ENCODE data around the gene COPG2.
"Not testable (repeated sequence)": the region's sequence is repeated elsewhere in the genome, so short reads cannot be mapped to it uniquely, and the experiment has no call there.

COPG2 gene

DNA sequence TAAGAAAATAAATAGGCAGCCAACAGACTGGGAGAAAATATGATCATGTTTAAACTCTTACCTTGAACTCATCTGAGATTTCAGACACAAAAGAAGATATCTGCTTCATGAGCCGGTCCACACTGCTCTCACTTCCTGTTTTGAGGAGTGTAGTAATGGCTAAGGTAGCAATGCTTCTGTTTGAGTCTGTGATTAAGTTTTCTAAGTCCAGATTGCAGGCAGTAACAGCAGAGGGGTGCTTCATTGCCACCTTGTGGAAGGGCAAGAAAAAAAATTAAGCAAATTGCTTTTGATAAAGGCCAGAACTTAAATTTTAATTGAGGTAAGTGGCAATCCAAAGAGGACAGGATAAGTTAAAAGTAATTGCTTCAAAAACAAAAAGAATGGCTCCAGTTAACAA is 107.6 kb downstream of the COPG2 start:
- no peak for DNase-seq (ENCODE audit: low spot score)

DNA sequence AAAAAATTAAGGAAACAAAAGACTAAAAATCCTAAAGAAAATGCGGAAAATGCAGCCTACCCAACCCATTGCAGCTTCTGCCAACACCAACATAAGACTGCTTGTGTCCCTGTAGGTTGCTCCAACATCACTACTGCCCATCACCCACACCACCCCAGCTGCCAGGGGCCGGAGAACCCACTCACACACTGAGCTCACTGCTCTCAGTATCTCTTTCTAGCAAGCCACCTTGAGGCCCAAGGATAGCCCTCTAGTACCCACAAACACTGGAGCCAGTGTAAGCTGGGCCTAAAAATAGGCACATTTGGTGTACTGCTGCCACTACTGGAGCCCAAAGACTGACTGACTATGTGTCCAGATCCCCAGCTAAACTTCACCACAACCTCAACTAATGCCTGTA is 109.4 kb downstream of the COPG2 start:
- DNase-seq (ENCODE audit: low spot score) = no peak

DNA sequence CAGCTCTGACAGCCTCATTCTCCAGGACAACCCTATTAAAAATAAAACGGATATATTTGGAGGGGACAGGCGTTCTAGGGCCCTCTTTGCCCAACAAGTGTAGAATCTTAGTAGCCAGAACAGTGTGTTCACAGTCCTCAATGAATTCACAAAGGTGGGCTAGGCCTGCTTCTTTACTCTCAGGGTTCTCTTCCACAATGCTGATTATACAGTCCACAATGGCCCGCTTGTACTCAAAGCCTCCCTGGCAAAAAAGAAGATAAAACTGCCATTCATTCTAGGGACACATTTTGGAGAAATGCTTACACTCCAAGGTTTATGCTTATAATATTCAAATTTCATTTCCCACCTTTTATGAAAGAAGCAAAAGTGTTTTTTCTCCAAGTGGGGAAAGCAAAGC is 114.1 kb downstream of the COPG2 start:
- DNase-seq (ENCODE audit: low spot score) = no peak

DNA sequence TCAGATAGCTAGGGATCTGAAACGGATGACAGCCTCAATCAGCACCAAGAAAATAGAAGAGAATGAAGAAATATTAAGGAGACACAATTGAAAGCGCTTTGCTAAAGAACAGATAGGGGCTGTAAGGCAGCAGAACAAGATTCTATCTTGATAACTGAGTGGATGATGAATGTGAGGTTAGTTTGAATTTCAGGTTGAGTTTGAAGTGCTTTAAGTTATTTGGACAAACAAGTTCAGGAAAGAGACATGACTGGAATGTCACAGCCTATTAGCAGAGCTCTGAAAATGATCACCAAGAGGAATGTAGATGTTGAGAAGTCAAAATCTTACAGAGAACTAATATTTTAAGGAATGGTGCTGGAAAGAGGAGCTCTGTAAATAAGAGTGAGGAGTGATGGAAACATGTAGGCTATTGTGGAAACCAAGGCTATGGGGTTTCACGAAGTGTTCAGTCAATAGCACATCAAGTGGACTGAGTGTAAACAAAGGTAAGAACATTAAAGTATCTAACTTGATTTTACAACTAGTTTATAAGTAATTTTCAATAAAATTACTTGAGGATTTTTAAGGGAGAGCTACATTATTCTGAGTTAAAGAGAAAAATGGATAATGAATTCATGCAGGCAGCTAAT is 115.0 kb downstream of the COPG2 start:
- no peak for DNase-seq (ENCODE audit: low spot score)

DNA sequence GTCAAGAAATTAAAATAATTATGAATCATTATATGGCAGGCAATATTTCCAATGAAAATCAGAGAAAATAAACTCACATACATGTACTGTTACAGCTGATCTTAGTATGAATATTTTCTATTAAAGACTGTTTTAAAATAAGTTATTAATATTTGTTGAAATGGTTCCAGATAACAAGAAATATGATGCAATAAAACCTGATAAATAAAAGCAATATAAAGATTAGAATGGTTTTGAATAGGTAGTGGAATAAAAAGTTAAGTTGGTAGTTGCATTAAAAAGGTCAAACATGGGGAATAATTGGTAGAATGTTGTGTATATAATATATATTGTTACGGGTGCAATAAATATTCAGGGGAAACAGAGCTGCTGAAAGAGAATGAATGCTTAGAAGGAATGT is 124.2 kb downstream of the COPG2 start:
- no peak for DNase-seq (ENCODE audit: low spot score)

DNA sequence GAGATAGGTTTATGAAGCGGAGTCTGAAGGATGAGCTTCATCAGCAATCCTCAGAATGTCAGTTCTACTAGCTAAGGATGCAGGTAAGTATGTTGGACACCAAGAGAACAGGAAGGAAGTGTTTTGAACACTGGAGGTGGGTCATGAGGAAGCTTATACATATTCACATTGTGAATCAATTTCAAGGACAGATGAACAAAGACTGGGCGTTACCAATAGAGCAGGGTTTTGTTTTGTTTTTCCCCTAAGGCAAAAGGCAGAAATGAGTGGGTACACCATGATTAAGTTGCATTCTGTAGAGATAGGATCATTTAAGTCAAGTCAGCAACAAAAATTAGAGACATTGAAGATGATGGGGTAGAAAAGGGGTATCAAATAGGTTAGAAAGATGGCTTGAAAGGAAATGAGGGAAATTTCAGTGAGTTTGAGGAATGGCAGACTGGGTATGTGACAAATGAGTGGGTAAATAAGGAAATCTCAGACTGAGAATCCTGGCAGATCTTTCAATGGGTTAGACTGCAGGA is 125.0 kb downstream of the COPG2 start:
- DNase-seq (ENCODE audit: low spot score) = no peak

DNA sequence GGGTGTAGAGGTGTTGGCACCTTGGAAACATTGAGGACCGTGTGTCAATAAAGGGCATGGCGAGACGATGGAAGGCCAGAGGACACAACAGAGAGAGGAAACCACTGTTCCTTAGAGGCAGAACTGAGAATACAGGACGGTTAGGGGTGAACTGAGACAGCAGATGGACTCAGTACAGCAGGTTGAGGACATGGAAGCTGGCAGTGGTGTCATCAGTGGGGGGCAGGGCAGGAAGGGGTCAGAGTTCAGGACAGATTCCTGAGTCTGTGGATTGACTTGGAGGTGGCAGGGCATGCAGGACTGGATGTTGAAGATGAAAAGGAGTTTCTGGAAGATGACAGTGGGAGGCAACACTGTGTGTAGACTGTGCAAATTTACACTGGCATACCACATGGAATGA is 126.3 kb downstream of the COPG2 start:
- DNase-seq (ENCODE audit: low spot score) = not testable (repeated sequence)

DNA sequence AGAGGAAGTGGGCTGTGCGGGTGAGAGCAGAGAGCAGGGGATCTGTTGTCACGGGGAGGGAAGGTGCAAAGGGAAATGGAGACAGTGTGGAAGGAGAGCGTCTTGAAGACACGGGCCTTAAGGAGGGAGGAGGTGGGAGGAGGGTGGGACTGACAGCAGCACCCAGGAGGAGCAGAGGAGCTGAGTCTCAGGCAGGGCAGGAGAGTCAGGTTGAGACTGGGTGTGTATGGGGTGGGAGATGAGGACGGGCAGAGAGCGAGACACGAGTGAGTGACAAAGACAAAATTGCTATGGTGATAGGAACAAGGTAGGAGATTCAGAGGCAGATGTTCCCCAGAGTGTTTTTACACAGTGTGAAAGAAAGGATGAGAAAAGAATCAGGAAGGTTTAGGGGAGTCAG is 127.3 kb downstream of the COPG2 start:
- not testable (repeated sequence) for DNase-seq (ENCODE audit: low spot score)

DNA sequence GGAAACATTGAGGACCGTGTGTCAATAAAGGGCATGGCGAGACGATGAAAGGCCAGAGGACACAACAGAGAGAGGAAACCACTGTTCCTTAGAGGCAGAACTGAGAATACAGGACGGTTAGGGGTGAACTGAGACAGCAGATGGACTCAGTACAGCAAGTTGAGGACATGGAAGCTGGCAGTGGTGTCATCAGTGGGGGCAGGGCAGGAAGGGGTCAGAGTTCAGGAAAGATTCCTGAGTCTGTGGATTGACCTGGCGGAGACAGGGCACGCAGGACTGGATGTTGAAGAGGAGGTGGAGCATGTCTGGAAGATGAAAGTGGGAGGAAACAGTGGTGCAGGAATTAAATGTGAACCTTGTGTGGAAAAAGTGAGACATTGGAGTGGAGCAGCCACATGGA is 130.7 kb downstream of the COPG2 start:
- DNase-seq (ENCODE audit: low spot score) = not testable (repeated sequence)

DNA sequence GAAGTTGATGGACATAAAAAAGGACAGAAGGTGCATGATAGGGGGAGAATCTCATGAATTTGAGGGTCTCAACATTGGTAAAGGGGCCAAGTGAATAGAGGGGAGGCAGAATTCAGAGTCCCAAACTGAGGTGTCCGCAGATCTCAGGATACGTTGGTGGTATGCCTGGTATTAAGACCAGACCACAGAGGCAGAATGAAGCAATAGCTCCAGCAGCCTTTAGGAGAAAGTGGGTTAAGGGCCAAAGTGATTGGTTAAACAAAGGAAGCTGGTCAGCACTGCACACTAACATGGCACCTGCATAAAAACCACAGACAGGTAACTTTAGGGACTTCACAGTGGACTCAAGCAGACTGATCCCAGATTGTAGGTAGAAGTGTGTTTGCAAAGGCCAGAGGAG is 139.1 kb downstream of the COPG2 start:
- DNase-seq (ENCODE audit: low spot score) = no peak

DNA sequence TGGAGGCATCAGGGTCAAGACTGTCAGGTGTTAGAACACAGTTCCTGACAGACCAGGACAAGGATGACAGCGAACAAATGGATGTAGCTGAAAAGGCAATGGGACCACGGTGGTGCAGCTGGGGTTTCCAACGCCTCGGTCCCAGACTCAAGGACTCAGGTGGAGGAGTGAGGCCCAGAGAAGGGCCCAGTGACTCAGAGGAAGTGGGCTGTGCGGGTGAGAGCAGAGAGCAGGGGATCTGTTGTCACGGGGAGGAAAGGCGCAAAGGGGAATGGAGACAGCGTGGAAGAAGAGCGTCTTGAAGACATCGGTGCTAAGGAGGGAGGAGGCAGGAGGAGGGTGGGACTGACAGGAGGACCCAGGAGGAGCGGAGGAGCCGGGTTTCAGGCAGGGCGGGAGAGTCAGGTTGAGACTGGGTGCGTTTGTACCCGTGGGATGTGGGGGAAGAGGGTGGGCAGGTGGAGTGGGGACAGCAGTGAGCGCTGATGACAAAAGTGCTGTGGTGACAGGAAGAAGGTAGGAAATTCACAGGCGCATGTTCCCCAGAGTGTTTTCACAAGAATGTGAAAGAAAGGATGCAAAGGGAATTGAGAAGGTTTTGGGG is 140.7 kb downstream of the COPG2 start:
- DNase-seq (ENCODE audit: low spot score) = not testable (repeated sequence)

DNA sequence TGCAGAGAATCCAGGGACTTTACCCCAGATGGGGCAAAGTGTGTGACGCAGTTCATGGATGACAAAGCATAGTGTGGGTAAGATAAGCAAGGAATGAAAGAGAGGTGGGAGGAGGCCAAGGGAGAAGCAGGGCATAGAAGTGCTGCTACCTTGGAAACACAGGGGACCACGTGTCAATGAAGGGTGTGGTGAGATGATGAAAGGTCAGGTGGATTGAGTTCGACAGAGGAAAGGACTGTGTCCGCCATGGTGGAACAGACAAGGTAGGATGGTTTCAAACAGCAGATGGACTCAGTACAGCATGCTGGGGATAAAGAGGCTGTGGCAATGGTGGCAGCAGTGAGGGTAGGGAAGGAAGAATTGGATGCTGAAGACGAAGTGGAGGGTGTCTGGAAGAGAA is 143.9 kb downstream of the COPG2 start:
- DNase-seq (ENCODE audit: low spot score) = no peak

DNA sequence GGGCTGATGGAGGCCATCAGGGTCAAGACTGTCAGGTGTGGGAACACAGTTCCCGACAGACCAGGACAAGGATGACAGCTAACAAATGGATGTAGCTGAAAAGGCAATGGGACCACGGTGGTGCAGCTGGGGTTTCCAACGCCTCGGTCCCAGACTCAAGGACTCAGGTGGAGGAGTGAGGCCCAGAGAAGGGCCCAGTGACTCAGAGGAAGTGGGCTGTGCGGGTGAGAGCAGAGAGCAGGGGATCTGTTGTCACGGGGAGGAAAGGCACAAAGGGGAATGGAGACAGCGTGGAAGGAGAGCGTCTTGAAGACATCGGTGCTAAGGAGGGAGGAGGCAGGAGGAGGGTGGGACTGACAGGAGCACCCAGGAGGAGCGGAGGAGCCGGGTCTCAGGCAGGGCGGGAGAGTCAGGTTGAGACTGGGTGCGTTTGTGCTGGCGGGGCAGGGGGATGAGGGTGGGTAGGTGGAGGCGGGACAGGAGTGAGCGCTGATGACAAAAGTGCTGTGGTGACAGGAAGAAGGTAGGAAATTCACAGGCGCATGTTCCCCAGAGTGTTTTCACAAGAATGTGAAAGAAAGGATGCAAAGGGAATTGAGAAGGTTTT is 144.9 kb downstream of the COPG2 start:
- DNase-seq (ENCODE audit: low spot score) = not testable (repeated sequence)

DNA sequence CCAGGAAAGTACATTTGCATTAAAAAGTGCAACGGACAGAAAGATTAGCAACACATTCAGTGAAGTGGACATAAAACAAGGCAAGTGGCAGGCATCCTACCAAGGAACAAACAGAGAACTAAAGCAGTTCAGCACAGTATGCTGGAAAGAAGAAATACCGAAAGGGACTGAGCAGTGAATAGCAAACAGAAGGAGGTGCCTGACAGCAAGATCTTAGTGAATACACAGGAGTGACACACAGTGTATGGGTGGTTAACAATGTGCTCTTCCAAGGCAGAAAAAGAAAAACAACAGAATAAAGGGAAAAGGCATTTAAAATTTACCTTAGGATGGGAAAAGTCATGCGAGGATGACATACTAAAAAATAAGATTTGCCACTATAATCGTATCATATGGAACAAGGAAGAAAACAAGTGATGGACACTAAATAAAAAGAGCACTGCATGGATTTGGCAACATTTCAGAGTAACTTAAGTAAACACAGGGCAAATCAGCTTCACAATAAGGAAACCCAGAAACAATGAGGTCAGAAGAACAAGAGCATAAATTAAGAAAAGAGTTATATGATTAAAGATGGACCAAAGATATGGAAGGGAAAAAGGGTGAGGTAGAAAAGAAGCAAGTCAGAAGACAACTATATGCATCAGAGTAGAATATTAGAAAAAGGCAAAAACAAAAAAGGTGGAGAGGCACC is 147.1 kb downstream of the COPG2 start:
- DNase-seq (ENCODE audit: low spot score) = no peak

DNA sequence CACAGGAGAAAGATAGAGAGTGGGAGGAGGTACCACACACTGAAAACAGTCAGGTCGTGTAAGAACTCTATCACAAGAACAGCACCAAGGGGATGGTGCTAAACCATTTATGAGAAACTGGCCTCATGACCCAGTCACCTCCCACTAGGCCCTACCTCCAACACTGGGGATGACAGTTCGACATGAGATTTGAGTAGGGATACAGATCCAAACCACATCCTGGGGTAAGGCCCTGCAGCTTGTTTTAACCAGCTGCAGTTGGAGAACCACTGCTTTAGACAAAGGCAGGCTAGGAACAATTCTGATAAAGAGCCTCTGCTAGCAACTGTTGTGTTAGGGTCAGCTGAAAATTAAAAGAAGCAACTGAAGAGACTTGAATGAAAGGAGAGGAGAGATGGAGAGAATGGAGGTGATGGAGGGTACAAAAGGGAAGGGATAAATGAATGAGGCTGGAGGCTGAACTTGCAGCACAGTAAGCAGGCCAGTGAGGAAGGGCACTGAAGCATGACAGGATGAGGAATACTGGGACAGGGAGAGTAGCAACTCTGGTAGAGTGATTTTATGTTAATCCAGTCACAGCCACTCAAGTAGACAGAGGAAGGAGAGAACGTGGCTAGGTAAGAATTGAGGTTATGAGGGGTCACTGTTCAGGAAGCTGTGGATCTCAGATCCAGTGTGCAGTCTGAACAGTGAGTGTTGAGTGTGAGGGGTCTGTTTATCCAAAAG is 153.1 kb downstream of the COPG2 start:
- DNase-seq (ENCODE audit: low spot score) = no peak

DNA sequence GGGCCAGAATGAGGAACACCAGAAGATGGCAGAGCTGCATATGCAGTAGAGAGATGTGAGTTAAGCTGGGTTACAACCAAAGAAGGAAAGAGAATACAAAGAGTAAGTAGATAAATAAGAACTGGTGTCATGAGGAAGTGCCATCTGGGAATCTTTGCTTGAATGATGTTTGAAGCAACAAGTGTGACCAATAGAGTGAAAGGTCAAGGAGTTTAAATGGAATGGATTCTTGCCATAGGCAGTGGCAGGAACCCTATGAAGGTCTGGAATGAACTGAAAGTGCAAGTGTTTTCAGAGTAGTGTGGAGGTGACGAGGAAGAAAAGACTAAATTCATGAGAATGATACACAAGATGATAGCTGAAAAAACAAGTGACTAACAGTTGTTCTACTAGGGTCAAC is 155.1 kb downstream of the COPG2 start:
- DNase-seq (ENCODE audit: low spot score) = no peak

DNA sequence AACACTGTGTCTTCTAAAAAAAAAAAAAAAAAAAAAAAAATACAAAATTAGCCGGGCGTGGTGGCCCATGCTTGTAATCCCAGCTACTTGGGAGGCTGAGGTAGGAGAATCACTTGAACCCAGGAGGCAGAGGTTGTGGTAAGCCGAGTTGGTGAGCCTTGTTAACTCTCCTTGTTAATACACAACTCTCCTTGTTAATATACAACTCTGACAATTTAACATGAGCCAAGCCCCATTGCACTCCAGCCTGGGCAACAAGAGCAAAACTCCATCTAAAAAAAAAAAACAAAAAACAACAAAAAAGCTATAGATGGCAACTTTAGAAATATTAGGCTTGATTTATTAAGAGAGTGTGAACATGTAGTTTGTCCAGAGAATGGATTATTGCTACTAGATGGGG is 156.5 kb downstream of the COPG2 start:
- DNase-seq (ENCODE audit: low spot score) = not testable (repeated sequence)

DNA sequence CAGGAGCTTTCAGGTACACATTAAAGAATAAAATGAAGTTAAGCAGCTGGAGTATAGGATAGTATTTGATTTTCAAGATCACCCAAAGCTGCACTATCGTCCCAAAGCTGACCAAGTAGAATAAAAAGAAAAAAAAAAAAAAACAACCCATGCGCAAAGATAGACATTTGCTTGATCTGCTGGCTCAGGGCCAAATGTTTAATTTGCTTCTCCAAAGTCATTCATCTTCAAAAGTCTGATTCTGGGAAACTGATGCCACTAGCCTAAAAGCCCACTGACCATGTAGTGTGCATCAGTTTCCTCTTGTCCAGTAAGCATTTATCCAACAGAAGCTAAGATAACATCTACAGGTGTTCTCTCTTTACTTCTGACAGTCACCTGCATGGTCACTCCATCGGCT is 162.2 kb downstream of the COPG2 start:
- no peak for DNase-seq (ENCODE audit: low spot score)

DNA sequence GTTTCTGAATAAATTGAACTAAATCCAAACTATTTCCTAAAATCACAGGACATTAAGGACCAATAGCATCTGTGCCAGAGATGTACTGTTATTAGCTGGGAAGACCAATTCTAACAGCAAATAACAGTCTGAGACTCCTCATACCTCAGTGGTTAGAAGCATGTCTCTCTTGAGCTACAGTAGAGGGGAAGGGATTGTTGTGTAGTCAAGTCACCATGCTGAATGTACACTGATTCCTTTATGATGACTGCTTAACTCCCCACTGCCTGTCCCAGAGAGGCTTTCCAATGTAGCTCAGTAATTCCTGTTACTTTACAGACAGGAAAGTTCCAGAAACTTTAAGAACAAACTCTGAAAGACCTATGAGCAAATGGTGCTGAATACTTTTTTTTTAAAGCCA is 162.8 kb downstream of the COPG2 start:
- DNase-seq (ENCODE audit: low spot score) = no peak

DNA sequence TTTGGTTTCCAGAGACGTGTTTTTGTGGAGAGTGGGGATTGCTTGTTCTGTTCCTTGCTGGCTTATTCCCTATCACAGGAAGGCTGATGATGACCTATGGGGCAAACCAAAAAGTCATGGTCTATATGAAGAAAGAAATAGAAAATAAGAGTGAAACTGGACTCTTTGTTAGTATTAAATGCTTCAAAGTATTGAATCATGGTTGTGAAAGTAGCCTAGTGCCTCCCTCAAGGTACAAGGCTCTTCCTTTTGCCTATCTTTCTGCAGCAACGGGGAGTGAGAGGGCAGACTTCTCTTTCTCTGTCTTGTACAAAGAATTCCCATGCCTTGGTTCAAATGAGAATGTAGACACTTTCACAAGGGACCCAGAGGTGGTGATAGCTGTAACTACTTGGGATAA is 167.6 kb downstream of the COPG2 start:
- DNase-seq (ENCODE audit: low spot score) = no peak

DNA sequence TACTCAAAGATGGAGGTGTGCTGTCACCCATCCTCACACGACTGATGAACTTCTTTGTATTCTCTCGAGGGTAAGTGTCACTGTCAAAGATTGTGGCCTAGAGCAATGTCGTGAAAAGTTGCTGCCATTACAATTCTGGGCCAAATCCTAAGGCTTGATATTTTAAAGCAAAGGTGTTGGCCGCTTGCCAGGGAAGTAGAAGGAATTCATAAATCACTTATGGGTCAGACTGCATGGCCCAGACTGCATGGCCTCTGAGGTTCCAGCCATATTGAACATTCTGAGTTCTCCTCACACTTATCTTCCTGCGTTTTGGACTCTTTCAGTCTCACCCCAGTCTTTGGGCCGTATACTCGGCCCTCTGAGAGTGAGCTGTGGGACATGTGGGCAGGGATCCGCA is 168.1 kb downstream of the COPG2 start:
- DNase-seq (ENCODE audit: low spot score) = no peak

DNA sequence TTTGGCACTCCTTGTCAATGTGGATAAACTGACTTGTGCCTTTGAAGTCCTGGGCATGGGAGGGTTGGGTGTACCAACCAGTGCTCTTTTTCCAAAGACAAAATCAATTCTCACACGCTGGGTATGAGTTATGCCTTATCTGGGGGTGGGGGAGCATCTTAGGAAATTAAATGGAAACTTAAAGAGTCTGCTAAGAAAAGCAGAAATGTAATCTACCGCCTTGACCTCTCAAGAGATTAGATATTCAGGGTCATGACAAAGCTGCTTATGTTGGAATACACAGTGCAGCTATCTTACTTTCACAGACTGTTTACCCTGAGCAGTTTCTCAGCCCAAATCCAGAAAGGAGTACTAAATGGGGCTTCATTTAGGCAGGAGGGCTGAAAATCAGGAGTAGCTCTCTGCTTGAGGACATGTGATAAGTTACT is 174.1 kb downstream of the COPG2 start:
- DNase-seq (ENCODE audit: low spot score) = no peak
